Measurements from ENCODE around the gene SYNPO.
A peak's percentile ranks its signal among the peaks of the same experiment; 100 is the strongest.

SYNPO gene

DNA sequence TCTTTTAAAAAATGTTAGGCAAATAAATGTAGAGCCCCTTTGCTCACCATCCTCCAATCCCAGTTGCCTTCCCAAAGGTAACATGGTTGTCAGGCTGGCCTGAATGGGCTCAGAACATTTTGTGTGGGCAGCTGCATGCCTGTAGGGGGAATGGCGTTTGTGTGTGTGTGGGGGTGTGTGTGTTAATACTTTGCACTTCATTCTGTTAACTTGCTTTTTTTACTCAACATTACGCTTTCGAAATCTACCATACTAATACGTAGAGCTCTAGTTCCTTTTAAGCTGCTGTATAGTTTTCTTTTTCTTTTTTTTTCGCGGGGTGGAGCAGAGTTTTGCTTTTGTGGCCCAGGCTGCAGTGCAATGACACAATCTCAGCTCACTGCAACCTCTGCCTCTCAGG lies 34.6 kb downstream of the SYNPO start:
- no peak for DNase-seq (ENCODE audit: extremely low read depth in 1 of 2, low read depth in 1 of 2)

DNA sequence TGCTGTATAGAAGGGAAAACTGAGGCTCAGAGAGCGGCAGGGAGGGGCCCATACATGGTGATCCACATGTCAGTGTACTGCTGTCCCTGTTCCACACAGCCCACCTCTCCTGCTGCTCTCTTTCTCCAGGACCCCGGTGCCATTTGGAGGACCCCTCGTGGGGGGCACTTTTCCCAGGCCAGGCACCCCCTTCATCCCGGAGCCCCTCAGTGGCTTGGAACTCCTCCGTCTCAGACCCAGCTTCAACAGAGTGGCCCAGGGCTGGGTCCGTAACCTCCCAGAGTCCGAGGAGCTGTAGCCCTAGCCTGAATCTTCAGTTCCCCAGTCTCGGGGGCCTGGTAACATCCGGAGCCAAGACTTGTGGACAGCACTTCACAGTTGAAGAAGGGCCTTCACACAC lies 36.1 kb downstream of the SYNPO start:
- no peak for DNase-seq (ENCODE audit: extremely low read depth in 1 of 2, low read depth in 1 of 2)

DNA sequence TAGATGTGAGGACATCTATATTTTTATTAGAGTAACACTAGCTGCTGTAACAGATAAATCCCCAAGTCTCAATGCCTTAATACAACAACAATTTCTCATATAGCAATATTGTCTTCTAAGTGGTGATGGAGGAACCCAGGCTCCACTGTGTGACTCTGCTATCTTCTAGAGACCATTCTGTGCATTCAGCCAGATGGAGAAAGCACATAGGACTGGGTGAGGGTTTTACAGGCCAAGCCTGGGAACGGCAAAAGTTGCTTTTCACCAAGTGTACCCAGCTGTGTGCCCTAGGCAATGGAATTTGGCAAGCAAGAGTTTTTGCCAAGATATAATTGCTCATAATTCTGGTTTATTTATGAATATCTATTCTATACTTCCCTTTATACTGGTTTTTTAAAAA lies 48.7 kb downstream of the SYNPO start:
- no peak for DNase-seq (ENCODE audit: extremely low read depth in 1 of 2, low read depth in 1 of 2)

DNA sequence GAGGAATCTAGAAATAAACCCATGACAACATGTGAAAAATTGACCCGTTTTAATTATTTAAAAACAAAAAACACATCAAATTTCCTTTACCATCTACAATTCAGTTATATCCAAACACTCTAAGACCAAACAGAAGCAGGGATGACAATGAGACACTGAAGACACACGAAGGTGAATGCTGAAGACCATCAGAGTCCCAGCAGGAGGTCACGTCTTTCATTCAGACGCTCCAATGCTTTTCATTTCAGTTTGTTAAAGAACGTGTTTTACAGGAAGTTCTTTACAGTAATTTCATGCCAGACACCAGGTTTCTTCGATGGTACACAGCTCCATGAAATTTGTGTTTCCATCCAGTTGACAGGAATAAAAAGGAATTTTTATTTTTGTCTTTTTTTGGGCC lies 50.3 kb downstream of the SYNPO start:
- no peak for DNase-seq (ENCODE audit: extremely low read depth in 1 of 2, low read depth in 1 of 2)

DNA sequence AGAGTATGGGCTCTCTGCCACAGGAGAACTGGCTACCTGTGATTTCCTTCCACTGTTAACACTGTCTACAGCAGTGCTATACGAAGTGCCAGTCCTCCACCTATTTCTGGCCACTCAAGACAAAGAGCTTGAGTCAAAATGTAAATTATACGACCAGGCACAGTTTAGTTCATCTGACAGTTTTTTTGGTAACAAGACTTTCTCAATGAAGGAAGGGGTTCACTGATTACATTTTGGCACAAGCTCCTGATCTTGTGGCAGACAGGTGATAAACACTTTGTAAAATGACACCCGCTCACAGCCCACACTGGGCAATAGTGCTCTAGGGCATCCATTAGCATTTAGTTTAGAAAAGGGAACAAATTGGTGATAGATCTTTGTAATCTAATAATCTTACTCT lies 51.8 kb downstream of the SYNPO start:
- no peak for DNase-seq (ENCODE audit: extremely low read depth in 1 of 2, low read depth in 1 of 2)

DNA sequence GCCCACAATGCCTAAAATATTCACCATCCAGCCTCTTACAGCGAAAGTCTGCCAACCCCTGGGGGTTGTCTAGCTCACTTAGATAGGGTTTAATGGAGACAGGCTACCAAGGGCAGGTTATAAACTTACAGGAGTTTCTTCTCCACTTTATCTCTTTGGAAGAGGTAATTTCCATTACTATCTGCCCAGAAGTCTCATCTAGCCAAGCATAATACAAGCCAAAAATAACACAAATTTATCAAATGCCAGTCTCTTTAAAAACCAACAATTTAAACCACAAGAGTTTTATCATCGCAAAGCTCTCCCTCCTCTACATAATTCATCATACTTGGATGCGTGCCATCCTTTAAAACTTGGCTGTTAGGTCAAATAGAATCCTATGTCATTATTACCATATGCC lies 54.2 kb downstream of the SYNPO start:
- DNase-seq (ENCODE audit: extremely low read depth in 1 of 2, low read depth in 1 of 2) = no peak

DNA sequence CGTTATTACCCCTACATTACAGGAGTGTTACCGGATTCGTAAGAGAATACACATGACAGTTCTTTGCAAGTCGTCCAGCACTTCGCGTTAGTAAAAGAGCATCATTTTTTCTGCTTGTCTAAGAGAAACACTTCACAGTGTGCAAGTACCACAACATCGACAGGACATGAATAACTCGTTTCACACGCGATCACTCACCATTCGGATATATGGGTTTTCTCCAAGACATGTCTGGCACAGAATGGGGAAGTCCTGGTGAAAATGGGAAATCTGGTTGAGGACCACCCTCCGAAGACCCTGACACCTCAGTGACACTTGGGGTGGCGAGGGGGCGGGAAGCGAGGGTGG lies 59.8 kb downstream of the SYNPO start:
- no peak for DNase-seq (ENCODE audit: extremely low read depth in 1 of 2, low read depth in 1 of 2)

DNA sequence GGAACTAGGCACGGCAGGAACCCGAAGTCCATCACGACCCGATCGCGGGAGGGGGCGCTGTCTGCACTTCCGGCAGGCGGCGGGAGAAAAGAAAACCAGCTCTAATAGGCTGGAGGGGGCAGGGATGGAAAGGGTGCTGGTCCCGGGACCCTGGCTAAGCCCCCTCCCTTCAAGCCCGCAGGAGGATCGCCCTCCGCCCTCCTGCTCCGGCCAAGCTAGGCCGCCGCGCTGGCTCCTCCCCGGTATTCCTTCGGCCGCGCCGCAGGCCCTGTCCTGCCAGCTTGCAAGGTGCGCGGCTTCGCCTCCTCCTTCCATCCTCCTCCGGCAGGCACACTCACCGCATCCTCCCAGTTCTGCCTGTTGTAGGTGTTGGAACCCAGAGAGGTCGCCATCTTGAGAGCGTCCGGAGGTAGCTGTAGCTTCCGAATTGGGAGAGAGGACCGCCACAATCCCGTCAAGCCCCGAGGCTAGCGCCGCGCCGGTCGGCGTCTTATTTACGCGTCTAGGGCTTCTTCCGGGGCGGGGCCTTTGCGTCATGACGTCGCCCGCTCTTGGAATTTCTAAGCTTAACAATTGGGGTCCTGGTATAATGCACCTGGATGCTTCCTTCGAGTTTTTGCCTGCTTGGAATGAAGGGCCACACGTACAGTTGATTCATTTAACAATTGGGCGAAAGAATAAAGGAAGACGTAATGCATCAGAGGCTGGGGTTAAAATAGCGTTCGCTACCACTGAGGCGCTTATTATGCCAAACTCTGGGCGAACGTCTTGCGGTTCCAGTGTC lies 60.3 kb downstream of the SYNPO start, which contains the start of gene RBM22:
TSS of gene RBM22 (minus strand) at position 469 of the 784 bp plus-strand sequence. CDS start at position 392, 77 bp downstream.
- peak; percentile 70 to 85 for DNase-seq (ENCODE audit: extremely low read depth in 1 of 2, low read depth in 1 of 2)

DNA sequence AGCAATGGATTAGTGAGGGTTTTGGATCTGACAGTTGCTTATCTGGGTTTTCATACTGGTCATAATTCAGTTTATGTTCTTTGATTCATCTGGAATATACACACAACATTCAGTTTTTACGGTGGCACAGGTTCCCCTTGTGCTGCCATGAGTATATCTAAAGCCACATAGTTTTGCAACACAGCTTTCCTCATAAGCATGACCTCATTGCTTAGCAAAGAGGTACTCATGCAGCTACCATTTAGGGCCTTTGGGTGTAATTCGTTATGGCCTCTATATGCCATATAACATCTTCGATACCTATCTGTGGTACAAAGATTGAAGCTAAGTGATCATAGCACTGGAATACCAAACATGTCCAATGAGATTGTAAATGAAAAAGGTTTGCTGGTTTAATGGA lies 63.3 kb downstream of the SYNPO start:
- no peak for DNase-seq (ENCODE audit: extremely low read depth in 1 of 2, low read depth in 1 of 2)

DNA sequence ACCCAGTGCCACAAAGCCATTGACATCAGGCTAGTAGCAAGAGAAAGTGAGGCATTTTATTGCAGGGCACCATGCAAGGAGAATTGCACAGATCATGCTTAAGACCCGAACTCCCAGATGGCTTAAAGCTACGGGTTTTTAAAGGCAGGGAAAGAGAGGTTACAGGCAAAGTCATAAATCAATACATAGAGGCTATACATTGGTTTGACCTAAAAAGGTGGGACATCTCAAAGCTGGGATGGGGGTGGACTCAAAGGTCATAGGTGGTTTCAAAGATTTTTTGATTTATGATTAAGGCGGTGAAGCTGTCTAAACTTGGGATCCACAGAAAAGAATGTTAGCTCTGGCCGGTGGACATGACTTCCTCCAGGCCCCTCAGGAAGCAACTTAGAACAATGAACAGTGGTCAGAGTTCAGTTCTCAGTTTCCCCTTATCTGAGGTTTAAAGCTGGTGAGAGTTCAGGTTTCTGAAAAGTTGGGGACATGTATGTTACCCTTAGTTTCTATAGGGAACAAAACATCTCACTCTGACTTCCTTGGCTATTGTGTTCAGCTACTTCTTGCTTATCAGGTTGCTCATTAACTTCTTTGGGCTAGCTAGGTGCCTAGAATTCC lies 66.4 kb downstream of the SYNPO start:
- no peak for DNase-seq (ENCODE audit: extremely low read depth in 1 of 2, low read depth in 1 of 2)
